SK-N-MC (cell line): ENCODE data around the gene PNMT.

Experiments
- EZH2 ChIP-seq: fragments of 200-600 bp; sonication (generic); IDR thresholded peaks from one replicate; pipeline ENCODE4 v1.6.1; 2017; ENCODE audit warnings: antibody characterized with exemption
- POLR2AphosphoS5 ChIP-seq: IDR thresholded peaks from 2 replicates; pipeline ENCODE4 v1.6.1; 2012; ENCODE audit warnings: mild to moderate bottlenecking, low read depth, low read length, borderline replicate concordance

- no peak for TF ChIP-seq EZH2
- TF ChIP-seq POLR2AphosphoS5 = no peak
Observed at GRCh38 chr17:39643271-39643670, 25.0 kb upstream of the PNMT start.
